Prostate gland (tissue), 2 donors: ENCODE results near the gene GRAMD1B.

Experiments
- CTCF ChIP-seq, 4 experiments: fragments of 200-600 bp in 2 of 4; fragments of 450-650 bp in 2 of 4; sonication (generic) in 2 of 4; IDR thresholded peaks; 1 replicate in 3 of 4; 2 replicates in 1 of 4; pipeline ENCODE4 v1.5.1; 2016 to 2019; ENCODE audit warnings: antibody characterized with exemption in 4 of 4, mild to moderate bottlenecking in 2 of 4, moderate library complexity in 2 of 4
- POLR2A ChIP-seq: fragments of 450-650 bp; IDR thresholded peaks from one replicate; pipeline ENCODE4 v1.6.1; 2016; ENCODE audit warnings: antibody characterized with exemption, mild to moderate bottlenecking

GRCh38 chr11:123477205-123477907 is 47.3 kb downstream of the GRAMD1B start:
- TF ChIP-seq CTCF (IDR thresholded peaks at IDR 0.05): no peak
- TF ChIP-seq POLR2A: no peak
